ENCODE data around the gene CCSER2. TPM values are rescaled to one million over a fixed set of nuclear protein-coding genes. Genes with fewer than 3 reads are reported as not detected.

CCSER2 gene, protein sequence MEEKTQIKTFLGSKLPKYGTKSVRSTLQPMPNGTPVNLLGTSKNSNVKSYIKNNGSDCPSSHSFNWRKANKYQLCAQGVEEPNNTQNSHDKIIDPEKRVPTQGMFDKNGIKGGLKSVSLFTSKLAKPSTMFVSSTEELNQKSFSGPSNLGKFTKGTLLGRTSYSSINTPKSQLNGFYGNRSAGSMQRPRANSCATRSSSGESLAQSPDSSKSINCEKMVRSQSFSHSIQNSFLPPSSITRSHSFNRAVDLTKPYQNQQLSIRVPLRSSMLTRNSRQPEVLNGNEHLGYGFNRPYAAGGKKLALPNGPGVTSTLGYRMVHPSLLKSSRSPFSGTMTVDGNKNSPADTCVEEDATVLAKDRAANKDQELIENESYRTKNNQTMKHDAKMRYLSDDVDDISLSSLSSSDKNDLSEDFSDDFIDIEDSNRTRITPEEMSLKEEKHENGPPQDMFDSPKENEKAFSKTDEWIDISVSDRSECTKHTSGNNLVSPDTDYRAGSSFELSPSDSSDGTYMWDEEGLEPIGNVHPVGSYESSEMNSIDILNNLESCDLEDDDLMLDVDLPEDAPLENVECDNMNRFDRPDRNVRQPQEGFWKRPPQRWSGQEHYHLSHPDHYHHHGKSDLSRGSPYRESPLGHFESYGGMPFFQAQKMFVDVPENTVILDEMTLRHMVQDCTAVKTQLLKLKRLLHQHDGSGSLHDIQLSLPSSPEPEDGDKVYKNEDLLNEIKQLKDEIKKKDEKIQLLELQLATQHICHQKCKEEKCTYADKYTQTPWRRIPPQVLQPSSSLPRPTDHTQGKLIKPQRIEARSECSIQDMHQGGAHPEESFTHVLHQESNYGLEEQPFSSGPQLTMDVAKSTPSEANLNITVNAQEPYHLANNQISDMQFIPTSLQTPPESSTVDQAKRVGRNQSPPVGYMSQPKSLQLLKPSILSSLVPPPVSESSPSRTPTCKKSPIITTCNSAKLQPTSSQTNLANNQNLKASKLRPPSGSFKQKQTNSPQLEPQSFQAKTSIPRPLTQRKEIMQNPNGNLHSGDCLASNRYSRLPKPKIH
- total RNA-seq (2022; extraction: Qiagen RNA extraction; ENCODE audit: low read depth), result 9.9 to 12.6 TPM (median 11.5 TPM) in 5 replicates

DNA sequence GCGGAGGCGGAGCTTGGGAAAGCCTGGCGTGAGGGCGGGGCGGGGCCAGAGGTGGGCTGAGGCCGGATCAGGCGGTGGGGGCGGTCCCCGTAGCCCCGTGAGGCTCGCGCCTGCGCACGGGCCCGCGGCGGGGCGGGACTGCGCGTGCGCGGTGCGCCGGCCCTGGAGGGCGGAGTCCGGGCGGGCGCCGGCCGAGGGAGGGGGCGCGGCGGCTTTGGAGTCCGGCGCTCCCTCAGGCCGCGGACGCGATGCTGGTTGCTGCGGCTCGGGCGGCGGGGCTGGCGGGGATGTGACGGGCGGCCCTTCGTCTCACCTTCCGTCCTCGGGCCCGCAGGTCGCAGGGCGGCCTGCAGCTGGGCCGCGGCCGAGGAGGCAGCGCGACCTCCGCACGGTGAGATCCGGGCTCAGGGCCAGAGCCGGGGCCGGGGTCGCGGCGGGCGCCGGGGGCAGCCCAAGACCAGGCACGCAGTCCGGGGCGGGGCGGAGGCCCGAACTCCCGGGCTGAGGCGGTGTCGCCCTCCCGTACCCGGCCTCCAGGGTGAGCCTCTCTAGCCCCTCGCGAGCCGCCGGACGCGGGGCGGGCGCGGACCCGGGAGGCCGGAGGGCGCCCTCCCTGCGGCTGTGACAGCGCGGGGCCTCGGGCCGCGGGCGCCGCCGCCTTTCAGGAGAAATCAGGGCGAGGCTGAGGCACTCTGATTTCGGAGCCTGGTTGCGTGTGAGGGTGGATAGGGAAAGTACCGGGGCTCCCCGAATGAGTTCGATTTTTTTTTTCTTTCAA, at the start of gene CCSER2:
CCSER2 (plus strand) TSS at position 172 of the 778 bp plus-strand sequence. CDS start 42,464 bp downstream, outside the sequence.

Other genes with a start within 250 kb of the CCSER2 start
- 201 to 214 TPM (median 204 TPM) in 5 replicates for gene GHITM, start 189.1 kb upstream of the CCSER2 start, total RNA-seq (2022; extraction: Qiagen RNA extraction; ENCODE audit: low read depth)
- not detected in 5 replicates for gene GPR15LG, start 154.8 kb upstream of the CCSER2 start, total RNA-seq (2022; extraction: Qiagen RNA extraction; ENCODE audit: low read depth)
- gene CDHR1, start 134.1 kb upstream of the CCSER2 start, total RNA-seq (2022; extraction: Qiagen RNA extraction; ENCODE audit: low read depth), result 0.06 to 0.26 TPM (median 0.15 TPM) in 5 replicates
- not detected in 5 replicates for gene LRIT2, start 103.0 kb upstream of the CCSER2 start, total RNA-seq (2022; extraction: Qiagen RNA extraction; ENCODE audit: low read depth)
- gene LRIT1, start 87.0 kb upstream of the CCSER2 start, total RNA-seq (2022; extraction: Qiagen RNA extraction; ENCODE audit: low read depth), result not detected in 5 replicates
- not detected in 5 replicates for gene RGR, start 83.5 kb upstream of the CCSER2 start, total RNA-seq (2022; extraction: Qiagen RNA extraction; ENCODE audit: low read depth)

Measured in A549 treated with GW870086 at 1 μM for 4 hours (cell line).